DMS79 treated with DMSO at 0.1 percent for 48 hours (cell line): Measurements from ENCODE around the gene DNAAF5.

ENCODE experiments used
- DNase-seq: peaks from one replicate; lab custom pipeline; 2025; lab: John Stamatoyannopoulos, UW

DNAAF5 gene

DNA sequence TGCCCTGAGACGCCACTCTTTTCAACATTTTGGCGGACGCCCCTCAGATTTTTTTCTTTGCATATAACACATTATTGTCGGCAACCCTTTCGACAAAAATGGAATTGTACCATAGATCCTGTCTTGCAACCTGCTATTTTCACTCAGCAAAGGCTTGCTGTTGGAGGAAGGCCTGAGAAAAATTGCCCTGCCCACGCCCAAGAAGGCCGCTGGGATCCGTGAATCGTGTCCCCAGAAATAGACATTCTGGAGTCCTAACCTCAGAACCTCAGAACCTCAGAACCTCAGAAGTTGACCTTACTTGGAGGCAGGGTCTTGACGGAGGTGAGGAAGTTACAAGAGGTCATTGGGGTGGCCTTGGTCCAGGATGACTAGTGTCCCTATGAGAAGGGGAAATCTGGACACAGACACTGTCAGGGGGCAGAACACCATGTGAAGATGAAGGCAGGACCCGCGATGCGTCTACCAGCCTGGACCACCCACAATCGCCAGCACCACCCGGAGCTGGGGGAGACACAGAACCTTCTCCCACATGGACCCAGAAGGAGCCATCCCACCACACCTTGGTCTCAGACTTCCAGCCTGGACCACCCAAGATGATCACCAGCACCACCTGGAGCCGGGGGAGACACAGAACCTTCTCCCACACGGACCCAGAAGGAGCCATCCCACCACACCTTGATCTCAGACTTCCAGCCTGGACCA, 19.1 kb upstream of the DNAAF5 start:
- no peak for DNase-seq

DNA sequence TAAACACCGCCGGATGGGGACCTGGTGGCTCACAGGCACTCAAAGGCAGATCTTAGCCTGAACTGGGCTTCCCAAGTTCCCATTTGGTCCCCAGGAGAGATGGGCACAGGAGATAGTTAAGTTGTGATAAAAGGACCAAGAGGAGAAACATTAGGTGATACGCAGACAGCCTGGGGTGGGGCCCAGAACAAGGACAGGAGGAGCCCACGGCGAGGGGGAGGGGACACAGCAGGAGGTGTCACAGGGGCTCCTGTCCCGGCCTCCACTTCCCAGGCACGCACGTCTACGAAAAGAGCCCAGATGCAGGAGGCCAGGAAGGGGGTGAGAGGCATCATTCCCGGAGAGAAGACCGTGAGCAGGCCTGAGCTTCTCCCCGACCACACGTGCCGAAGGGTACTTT, 16.3 kb upstream of the DNAAF5 start:
- DNase-seq: no peak

DNA sequence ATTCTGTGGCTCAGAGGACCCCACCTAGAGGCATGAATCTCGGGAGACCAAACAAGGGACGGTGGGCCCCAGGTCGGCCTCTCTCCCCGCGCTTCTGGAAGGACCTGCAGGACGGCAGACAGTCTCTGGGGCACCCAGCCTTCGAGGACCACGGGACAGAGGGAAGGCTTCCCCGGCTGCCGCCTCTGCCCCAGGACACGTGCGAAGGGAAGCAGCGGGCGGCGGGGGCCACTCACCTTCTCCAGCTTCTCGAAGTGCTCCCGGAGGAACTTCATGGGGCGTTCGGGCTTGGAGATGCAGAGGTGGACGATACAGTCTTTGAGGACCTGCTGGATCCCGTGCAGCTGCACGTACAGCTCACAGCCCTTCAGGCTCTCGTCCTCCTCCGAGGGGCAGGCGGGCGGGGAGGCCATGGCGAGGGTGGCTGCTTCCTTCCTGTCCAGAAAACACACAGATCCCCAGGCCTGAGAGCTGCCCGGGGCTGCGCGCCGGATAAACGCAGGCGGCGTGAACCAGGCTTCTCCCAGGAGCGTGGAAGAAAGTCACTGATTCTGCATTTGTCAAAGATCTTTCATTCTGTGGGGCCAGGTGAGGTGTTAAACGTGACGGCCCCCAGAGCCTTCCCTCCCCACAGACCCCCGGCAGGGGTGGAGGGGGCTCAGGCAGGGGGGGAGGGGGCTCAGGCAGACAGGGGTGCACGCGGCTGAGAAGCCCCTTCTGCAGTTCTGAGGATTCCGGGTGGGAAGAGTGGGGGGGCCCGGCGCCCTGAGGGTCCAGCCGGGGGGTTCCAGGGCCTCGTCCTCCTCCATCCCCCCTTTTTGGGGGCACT, 15.2 kb upstream of the DNAAF5 start:
- DNase-seq: no peak

DNA sequence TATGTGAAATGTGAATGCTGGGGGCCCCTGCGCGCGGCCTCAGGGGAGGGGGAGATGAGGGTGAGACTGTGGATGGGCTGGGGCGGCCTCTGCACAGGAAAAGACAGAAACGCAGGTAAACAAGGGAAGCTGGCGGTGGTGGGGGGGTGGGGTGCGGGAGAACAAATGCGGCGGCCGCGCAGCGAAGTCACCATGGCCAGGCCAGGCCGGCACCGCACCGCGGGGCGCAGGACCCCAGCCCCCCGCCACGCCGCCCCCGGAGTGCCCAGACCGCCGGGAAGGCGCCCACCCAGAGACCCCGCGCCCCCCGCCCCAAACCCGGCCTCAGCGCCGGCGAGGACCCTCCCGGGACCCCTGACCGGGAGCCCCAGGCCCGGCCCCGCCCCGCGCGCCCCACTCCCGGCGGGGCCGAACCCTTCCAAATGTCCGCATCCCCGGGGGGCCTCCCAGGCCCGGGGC, 14.5 kb upstream of the DNAAF5 start:
- no peak for DNase-seq

DNA sequence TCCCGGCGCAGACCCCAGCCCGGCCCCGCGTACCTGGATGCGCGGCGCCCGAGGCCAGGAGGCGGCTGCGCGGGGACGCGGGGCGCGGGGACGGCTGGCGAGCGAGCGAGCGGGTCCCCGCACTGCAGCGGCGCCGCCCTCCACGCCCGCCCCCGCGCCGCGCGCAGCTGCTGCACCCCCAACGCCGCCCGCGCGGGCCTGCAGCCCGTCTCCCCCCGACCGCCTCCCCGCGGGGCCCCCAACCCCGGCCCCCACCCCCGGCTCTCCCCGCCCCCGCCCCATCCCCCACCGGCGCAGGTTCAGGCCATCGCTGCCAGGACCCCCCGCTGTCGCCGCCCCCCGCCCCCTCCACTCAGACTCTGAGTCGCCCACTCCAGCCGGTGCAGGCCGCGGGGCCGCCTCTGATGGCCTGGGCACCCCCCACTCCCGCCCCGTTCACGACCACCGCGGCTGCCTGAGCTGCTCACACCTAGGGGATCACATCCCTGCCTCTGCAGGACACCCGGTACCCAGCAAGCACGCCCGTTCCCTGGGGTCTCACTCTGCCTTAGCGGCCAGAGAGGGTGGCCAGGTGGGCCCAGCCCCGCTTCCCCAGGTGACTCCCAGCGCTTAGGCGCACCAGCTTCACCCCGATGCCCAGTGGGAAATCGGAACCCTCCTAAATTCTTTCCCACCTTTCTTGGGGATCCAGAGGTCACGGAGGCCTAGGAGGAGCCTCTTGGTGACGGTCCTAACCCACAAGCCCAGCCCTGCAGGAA, 13.9 kb upstream of the DNAAF5 start:
- DNase-seq: no peak

DNA sequence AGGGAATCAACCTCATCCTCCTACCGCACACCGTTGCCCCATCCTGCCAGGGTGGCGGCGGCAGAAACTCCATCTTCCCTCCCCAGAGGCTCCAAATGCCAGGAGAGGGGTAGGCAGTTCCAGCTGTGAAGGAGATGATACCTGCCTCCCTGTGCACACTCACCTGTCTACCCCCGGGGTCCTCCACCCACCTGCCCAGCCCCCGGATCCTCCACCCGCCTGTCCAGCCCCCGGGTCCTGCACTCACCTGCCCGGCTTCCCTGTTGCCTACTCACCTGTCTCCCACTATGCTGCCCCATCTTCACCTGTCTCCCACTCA, 13.4 kb upstream of the DNAAF5 start:
- DNase-seq: no peak

DNA sequence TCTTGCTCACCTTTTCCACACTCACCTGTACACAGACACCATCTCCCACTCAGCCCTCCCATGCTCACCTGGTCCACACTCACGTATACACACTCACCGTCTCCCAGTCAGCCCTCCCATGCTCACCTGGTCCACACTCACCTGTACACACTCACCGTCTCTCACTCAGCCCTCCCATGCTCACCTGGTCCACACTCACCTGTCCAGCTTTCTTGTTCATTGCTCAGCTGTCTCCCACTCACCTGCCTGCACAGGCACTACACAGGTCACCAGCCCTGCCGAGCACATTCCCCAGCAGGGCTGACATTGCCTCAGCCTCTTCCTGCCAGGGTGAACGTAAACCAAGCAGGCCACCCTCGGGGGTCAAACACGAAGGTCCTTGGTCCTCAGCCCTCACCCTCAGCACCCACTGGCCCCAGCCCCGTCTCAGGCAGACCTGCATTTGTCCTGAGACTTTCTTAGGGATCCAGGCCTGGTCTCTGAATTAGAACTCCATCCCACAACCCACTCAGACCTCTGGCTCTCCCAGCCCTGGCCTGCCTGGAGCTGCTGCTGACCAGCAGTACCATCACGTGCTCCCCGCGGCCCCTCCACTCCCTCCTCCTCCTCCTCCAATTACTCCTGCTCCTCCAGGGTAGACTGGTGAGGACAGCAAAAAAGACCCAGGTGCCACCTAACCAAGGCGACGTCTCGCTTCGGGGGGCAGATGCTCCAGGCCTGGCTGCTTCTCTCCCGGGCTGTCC, 12.8 kb upstream of the DNAAF5 start:
- no peak for DNase-seq

DNA sequence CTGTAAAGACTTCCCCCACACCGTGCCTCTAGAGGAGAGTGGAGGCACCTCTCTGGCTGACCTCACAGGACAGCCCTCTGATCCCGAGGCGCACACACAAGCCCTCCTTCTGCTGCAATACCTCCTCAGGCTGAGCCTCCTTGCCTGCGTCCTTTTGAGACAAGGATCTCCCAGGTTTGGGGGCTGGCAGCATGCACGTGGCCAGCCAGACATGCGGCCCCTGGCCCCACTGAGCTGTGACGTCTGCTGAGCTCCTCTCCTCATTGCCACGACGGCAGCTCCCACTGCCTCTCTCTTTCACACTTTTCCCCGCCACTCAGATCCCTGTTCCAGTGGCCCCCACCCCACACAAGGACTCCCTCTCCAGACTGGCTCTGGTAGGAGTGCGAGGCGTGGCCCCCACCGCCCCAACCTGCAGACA, 12.2 kb upstream of the DNAAF5 start:
- no peak for DNase-seq

DNA sequence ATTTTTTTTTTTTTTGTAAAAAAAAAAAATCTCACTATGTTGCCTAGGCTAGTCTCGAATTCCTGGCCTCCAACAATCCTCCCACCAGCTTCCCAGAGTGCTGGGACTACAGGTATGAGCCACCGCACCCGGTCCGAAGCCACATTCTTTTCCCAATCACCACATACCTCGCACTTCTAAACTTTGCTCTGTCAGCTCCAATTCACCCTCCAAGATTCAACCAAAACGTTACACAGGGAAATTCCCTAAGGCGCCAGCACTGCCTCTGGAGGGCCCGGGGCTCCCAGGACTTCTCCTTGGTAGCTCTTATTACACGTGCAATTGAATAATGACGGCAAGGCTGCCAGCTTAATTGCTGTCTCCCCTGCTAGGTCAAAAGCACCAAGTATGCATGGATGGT, 10.3 kb upstream of the DNAAF5 start:
- DNase-seq: peak; percentile 81

DNA sequence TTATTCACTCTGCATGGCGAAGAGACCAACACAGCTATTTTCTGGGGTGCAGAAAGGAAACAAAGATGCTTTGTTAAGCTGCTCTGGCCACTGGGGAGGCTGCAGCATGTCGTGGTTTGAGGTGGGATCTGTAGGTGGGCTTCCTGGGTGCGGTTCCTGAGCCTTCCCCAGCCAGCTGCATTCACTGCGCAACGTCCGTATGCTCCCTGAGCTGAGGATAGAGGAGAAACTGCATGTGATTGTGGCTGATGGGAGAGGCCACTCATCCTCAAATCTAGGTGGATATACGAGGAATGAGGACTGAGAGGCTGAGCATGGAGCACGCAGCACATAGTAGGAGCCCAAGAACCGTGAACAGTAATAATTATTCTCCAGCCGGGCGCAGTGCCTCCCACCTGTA, 9.9 kb upstream of the DNAAF5 start:
- DNase-seq: no peak

DNA sequence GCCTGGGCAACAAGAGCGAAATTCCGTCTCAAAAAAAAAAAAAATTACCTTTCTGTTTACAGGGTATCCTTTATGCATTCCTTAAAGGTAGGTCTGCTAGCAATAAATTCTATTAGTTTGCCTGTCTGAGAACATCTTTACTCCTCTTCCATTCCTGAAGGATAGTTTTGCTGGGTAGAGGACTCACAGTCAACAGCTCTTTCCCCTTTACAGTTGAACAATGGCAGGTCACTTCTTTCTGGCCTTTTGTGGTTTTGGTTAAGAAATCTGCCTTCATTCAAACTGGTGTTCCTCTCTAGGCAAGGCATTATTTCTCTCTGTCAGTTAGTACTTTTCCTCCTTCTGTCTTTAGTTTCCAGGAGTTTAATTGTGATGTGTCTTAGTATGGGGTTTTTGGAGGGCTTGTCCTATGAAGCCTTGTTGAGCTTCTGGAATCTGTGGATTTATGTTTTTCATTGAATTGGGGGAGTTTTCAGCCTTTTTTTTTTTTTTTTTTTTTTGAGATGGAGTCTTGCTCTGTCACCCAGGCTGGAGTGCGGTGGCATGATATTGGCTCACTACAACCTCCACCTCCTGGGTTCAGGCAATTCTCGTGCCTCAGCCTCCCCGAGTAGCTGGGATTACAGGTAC, 4.8 kb upstream of the DNAAF5 start:
- no peak for DNase-seq

DNA sequence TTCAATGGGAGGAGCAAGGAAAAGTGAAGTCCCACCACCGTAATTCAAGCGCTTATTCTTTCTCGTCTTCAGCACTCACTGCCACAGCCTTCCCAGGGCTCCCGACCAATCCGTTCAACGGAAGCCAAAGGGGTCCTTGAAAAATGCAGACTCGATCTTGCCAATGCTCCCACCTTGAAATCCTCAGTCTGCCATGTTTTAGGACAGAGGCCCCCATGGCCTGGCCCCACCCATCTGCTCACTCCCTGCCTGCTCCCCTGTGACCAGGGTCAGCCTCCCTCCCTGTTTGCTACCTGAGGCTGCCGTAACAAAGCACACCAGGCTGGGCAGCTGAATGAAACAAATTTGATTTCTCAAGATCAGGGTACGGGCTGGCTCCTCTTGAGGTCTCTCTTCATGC, 3.0 kb upstream of the DNAAF5 start:
- DNase-seq: no peak

DNA sequence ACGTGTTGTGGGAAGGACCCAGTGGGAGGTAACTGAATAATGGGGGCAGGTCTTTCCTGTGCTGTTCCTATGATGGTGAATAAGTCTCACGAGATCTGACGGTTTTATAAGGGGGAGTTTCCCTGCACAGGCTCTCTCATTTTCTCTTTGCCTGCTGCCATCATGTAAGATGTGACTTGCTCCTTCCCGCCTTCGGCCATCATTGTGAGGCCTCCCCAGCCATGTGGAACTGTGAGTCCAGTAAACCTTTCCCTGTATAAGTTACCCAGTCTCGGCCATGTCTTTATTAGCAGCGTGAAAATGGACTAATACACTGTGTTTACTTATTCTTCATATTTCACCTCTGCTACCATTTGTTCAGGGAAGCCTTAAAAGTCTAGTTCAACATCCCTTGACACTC, 2.2 kb upstream of the DNAAF5 start:
- DNase-seq: no peak

DNA sequence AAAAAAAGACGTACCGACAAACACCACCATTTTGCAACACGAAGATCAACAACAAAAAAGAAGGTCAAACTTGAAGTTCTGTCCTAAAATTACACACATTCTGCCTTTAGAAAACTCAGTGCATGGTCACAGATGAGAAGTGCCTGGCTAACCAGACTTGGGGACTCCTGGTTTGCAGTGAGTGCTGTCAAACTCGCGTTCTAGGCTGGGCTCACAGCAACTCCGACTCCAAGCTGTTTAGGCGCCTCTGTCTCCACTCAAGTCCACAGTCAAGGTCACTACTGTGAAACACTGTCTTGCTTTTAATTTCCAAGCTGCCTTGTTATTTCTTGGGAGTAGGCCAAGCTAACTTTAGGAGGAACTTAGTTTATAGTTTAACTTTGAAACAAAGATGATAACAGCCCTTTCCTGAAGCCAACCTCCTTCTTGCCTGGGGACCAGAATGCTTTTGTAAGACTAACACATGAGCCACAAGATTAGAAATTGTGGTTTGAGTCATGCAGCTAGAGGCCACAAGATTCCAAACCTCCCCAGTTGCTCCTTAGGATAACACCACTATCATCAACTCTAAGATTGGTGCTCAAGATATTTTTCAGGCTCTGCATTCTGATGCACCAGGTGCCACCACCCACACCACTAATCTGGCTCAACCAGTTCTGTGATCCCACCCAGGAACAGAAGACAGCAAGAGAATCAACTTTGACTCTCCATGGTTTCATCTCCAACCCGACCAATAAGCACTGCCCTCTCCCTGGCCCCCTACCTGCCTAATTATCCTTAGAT, 1.1 kb upstream of the DNAAF5 start:
- no peak for DNase-seq

DNA sequence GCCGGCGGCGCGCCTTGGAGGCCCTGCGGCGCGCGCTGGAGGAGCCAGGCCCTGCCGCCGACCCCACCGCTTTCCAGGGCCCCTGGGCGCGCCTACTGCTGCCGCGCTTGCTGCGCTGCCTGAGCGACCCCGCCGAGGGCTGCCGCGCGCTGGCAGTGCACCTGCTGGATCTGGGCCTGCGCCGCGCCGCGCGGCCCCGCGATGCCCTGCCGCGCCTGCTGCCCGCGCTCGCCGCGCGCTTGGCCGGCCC, 280 bp downstream of the DNAAF5 start:
- no peak for DNase-seq

DNA sequence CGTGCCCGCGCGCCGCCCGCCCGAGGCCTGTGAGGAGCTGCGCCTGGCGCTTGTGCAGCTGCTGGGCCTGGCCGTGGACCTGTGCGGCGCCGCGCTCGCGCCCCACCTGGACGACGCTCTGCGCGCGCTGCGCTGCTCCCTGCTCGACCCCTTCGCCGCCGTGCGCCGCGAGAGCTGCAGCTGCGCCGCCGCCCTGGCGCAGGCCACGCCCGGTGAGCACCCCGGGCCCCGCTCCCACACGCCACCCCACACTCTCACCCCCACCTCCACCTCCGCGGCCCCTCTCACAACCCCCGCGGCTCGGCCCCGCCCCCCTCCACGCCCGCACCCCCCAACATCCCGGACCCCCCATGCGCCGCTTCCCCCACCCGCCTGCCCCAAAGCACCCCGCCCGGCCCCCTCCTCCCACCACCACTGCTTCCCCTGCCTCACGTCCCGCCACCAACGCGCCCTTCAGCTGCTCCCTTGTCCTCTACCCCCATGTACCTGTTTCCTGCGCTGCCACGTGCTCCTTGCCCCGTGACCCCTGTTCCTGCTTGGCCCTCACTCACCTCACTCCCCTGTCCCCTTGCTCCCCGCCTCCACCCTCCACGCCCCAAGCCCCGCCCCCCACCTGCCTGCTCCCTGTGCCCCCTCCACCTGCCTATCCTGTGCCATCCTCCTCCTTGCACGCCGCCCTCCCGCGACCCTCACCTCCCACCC, 756 bp downstream of the DNAAF5 start, which contains the start of gene PRKAR1B:
Gene PRKAR1B (minus strand): TSS at position 178 of the 702 bp plus-strand sequence. CDS start 15,776 bp downstream, outside the sequence.
- peak; percentile 14 for DNase-seq

DNA sequence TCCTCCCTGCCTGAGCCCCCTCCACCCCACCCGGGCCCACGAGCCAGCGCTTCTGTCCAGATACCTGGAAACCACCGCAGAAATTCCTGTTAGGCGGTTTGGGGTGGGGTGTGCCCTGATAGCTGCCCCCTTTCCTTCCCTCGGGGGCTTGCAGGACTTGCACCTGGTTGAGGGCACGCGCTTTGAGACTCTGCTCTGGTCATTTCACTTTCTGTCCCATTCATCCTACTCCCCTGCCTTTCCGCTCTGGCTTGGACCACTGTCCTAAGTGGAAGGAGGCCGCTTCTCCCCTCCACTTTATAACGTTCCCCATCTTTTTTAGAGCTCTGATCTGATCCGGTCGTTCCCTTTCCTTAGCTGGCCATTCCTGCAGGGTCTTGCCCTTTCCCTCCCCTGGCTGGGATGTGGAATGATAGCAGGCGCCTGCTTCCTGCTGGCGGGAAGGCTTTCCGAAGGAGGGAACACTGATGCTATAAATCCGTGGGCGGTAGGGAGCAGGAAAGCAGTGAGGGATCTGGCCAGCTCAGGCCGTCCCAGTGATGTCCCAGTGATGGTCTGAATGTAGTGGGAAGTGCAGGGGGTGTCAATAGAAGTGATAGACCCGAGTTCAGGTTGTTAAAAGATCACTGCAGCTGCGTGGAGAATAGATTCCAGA, 1.4 kb downstream of the DNAAF5 start:
- no peak for DNase-seq

DNA sequence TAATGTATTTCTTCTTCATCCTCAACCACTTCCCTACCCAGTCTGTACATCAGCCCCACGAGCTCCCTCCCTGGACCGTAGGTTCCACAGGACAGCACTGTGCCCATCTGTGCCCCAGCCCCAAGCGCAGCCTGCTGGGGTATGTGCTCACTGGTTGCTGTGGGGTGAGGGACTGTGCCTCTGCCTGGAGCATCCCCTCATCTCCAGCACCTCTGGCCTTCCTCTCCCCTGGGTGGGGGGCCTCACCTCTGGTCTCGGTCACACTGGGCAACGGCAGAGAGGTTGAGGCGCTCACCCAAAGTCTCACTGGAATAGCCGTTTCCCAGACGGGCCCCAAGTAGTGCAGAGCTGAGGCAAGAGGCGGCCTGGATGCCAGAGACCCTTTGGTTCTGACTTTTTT, 2.1 kb downstream of the DNAAF5 start:
- no peak for DNase-seq

DNA sequence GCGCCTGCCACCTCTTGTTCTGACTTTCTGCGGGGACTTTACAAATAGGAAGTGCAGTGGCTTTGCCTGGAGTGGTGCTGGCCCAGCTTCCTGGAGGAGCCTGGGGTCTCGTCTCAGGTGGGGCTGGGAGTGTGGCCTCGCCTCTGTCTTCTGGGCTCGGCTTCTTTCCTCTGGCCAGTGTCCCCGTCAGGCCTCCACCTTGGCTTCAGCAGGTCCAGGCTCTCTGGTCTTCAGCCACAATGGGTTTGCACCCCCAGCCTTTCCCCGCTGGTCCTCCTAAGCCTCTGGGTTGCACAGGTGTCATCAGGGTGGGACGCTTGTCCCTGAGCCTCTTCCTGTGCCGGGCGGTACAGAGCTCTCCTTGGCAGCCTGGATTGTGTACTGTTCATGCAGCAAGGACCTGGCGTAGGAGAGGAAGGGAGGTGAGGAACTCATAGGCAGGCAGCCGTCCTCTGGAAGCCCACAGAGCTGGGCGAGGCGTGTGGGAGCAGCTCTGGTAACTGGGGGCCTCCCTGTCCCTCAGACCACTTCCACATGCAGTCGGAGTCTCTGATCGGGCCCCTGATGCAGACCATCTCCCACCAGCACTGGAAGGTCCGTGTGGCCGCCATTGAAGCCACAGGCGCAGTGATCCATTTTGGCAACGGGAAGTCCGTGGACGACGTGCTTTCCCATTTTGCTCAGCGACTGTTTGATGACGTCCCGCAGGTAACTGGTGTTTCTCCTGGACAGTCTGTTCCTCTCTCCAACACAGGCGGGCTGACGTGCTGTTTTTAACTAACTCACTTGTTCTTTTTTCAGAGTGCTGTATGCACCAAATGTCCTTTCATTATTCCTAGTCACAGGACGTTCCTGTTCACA, 2.9 kb downstream of the DNAAF5 start:
- DNase-seq: no peak
